GM12891 (cell line): ENCODE measurements around the gene ADAMTS13.

Experiments used
- PAX5 ChIP-seq: IDR thresholded peaks from 2 replicates; pipeline ENCODE4 v1.6.1; 2011; ENCODE audit warnings: low read length, moderate library complexity, mild to moderate bottlenecking; ENCODE audit not compliant: insufficient read depth, severe bottlenecking
- POLR2A ChIP-seq: IDR thresholded peaks from 2 replicates; pipeline ENCODE4 v1.6.1; 2011; ENCODE audit warnings: low read depth, low read length, control low read depth
- POLR2AphosphoS5 ChIP-seq: IDR thresholded peaks from 2 replicates; pipeline ENCODE4 v1.6.1; 2011; ENCODE audit warnings: low read depth, low read length, control low read depth
- POU2F2 ChIP-seq: IDR thresholded peaks from 2 replicates; pipeline ENCODE4 v1.6.1; 2011; ENCODE audit warnings: low read depth, mild to moderate bottlenecking, control low read depth, low read length, moderate library complexity
- TAF1 ChIP-seq: IDR thresholded peaks from 2 replicates; pipeline ENCODE4 v1.6.1; 2011; ENCODE audit warnings: low read depth, low read length, control low read depth

DNA sequence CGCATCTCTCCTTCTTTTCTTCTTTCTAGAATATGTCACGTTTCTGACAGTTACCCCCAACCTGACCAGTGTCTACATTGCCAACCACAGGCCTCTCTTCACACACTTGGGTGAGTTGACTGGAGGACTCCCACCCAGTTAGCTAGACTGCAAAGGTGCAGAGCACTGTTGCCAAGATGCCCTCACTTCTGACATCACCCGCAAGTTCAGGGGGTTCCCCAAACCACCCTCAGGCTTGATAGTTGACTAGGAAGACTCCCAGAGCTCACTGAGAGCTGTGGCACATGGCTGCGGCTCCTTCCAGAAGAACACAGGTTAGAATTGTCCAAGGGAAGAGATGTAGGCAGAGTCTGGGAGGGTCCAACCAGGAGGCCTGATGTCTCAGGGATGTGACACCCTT lies 17.2 kb downstream of the ADAMTS13 start:
- no peak for TF ChIP-seq POLR2A
- no peak for TF ChIP-seq POU2F2
- TF ChIP-seq POLR2AphosphoS5: no peak
- no peak for TF ChIP-seq TAF1
- no peak for TF ChIP-seq PAX5
